ENCODE results near the gene FAM107B. TPM values are rescaled to one million over a fixed set of nuclear protein-coding genes. Genes with fewer than 3 reads are reported as not detected.
A peak's percentile ranks its signal among the peaks of the same experiment; 100 is the strongest.

The FAM107B gene
- total RNA-seq, 1 experiment from 2014 or later, result 61.6 TPM

DNA sequence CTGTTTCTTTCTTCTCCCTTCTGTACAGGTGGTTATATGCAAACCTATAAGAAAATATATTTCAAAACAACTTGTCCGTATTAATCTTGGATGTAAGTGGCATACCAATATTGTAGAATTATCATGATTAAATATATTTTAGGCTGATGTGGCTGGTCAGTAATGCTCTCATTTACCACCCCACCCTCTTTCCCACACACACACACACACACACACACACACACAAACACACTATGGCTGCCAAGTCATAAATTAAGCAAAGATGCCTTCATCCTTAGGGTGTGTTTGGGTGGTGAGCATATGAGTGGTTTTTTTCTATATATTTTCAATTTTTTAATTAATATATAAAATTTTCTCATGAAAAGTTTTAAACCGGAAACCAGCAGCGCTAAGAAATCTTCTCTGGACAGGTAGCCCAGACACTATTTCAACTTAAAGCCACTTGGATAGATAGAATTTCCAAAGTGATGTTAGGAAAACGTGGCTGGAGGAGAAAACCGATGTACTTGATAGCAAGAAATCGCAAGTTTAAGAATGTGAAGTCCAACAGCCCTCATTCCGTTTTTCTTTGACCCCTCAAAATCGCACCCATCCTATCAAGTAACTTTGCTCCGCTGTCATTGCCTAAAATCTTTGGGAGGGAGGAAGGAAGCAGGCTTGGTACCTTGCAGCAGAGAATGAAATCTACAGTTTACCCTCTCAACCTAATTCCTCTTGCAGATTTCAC, 171.7 kb downstream of the FAM107B start:
- Histone ChIP-seq H3K9me3 (ENCODE audit: low read depth, low read length, poor library complexity, severe bottlenecking) (no peaks in the 10 kb centered on the region), H3K27ac (ENCODE audit: low read depth, low read length, poor library complexity, severe bottlenecking) (peak overlapping the region; percentile 34), H3K27me3 (replicated peaks; ENCODE audit: insufficient read depth, low read depth, low read length, poor library complexity) (no peaks in the 10 kb centered on the region), H3K4me3 (ENCODE audit: low read depth, low read length, poor library complexity, severe bottlenecking) (peak overlapping the region; percentile 76), H3K36me3 (ENCODE audit: insufficient read depth, low read length, poor library complexity, severe bottlenecking) (no peaks in the 10 kb centered on the region), H3K4me1 (ENCODE audit: insufficient read depth, low read length, poor library complexity, severe bottlenecking) (peaks cover 18% of the 10 kb centered on the region)
- no TSS peak for BruUV-seq (replicated peaks)
- intact Hi-C loops (cut with micrococcal nuclease; ENCODE audit: unreplicated experiment), result no loop called here
- ChIA-PET POLR2A (ENCODE audit: low non-redundant PET) (no interaction called here), CTCF (no interaction called here)
- TF ChIP-seq EZH2 (IDR thresholded peaks at IDR 0.05; ENCODE audit: borderline replicate concordance, low read depth, low read length, poor library complexity, severe bottlenecking) (no peak), CTCF (conservative IDR thresholded peaks at IDR 0.05; ENCODE audit: low read depth, low read length) (no peak)
- DNase-seq (ENCODE audit: low spot score), result peak; percentile 21

- H3K27ac ChIP-seq (ENCODE audit: low read depth, low read length, poor library complexity, severe bottlenecking), result no peak overlapping the region
- BruUV-seq (replicated peaks), result TSS peak; percentile 48
- no peak for TF ChIP-seq CTCF (conservative IDR thresholded peaks at IDR 0.05; ENCODE audit: low read depth, low read length)
- TF ChIP-seq EZH2 (IDR thresholded peaks at IDR 0.05; ENCODE audit: borderline replicate concordance, low read depth, low read length, poor library complexity, severe bottlenecking), result no peak
- POLR2A ChIA-PET (ENCODE audit: low non-redundant PET), result no interaction called here
- CTCF ChIA-PET, result no interaction called here
- DNase-seq (ENCODE audit: low spot score), result peak; percentile 60
- H3K9me3 ChIP-seq (ENCODE audit: low read depth, low read length, poor library complexity, severe bottlenecking), result no peaks in the 10 kb centered on the region
- H3K4me1 ChIP-seq (ENCODE audit: insufficient read depth, low read length, poor library complexity, severe bottlenecking), result peaks cover 18% of the 10 kb centered on the region
- H3K27me3 ChIP-seq (replicated peaks; ENCODE audit: insufficient read depth, low read depth, low read length, poor library complexity), result no peaks in the 10 kb centered on the region
- no peaks in the 10 kb centered on the region for H3K36me3 ChIP-seq (ENCODE audit: insufficient read depth, low read length, poor library complexity, severe bottlenecking)
- peak overlapping the region; percentile 29 for H3K4me3 ChIP-seq (ENCODE audit: low read depth, low read length, poor library complexity, severe bottlenecking)
- intact Hi-C loops (cut with micrococcal nuclease; ENCODE audit: unreplicated experiment), result no loop called here
Observed at GRCh38 chr10:14601872-14602725, 172.6 kb downstream of the FAM107B start.

- POLR2A ChIA-PET (ENCODE audit: low non-redundant PET), result no interaction called here
- DNase-seq (ENCODE audit: low spot score), result no peak
- H3K27ac ChIP-seq (ENCODE audit: low read depth, low read length, poor library complexity, severe bottlenecking), result no peak overlapping the region
- CTCF ChIA-PET, result no interaction called here
- TF ChIP-seq CTCF (conservative IDR thresholded peaks at IDR 0.05; ENCODE audit: low read depth, low read length) (no peak), EZH2 (IDR thresholded peaks at IDR 0.05; ENCODE audit: borderline replicate concordance, low read depth, low read length, poor library complexity, severe bottlenecking) (no peak)
- no peak overlapping the region for H3K4me3 ChIP-seq (ENCODE audit: low read depth, low read length, poor library complexity, severe bottlenecking)
- H3K4me1 ChIP-seq (ENCODE audit: insufficient read depth, low read length, poor library complexity, severe bottlenecking), result peaks cover 18% of the 10 kb centered on the region
- H3K9me3 ChIP-seq (ENCODE audit: low read depth, low read length, poor library complexity, severe bottlenecking), result no peaks in the 10 kb centered on the region
- BruUV-seq (replicated peaks), result no TSS peak
- no peaks in the 10 kb centered on the region for H3K36me3 ChIP-seq (ENCODE audit: insufficient read depth, low read length, poor library complexity, severe bottlenecking)
- no peaks in the 10 kb centered on the region for H3K27me3 ChIP-seq (replicated peaks; ENCODE audit: insufficient read depth, low read depth, low read length, poor library complexity)
- intact Hi-C loops (cut with micrococcal nuclease; ENCODE audit: unreplicated experiment), result no loop called here
Observed at GRCh38 chr10:14601326-14601725, 173.4 kb downstream of the FAM107B start.
